Measurements from ENCODE around the gene KLHL26. TPM values are rescaled to one million over a fixed set of nuclear protein-coding genes. Genes with fewer than 3 reads are reported as not detected.
A peak's percentile ranks its signal among the peaks of the same experiment; 100 is the strongest.

Gene KLHL26
- total and polyA plus RNA-seq, 8 donors = 4.3 to 10.4 (median 6.2) TPM

- intact Hi-C loops (cut with DNase I) = no loop called here
- ATAC-seq (no peak), DNase-seq (no peak)
- no peak overlapping the region for H3K27ac ChIP-seq
- H3K4me3 ChIP-seq = no peak overlapping the region
- no peaks in the 10 kb centered on the region for H3K36me3 ChIP-seq
- H3K27me3 ChIP-seq = no peaks in the 10 kb centered on the region
- H3K4me1 ChIP-seq = peaks cover 3 to 25% of the 10 kb centered on the region in 2 donors
- TF ChIP-seq CTCF (IDR thresholded peaks at IDR 0.05) = no peak
- no peaks in the 10 kb centered on the region for H3K9me3 ChIP-seq
Observed at GRCh38 chr19:18639706-18640243, 2.9 kb downstream of the KLHL26 start.

DNA sequence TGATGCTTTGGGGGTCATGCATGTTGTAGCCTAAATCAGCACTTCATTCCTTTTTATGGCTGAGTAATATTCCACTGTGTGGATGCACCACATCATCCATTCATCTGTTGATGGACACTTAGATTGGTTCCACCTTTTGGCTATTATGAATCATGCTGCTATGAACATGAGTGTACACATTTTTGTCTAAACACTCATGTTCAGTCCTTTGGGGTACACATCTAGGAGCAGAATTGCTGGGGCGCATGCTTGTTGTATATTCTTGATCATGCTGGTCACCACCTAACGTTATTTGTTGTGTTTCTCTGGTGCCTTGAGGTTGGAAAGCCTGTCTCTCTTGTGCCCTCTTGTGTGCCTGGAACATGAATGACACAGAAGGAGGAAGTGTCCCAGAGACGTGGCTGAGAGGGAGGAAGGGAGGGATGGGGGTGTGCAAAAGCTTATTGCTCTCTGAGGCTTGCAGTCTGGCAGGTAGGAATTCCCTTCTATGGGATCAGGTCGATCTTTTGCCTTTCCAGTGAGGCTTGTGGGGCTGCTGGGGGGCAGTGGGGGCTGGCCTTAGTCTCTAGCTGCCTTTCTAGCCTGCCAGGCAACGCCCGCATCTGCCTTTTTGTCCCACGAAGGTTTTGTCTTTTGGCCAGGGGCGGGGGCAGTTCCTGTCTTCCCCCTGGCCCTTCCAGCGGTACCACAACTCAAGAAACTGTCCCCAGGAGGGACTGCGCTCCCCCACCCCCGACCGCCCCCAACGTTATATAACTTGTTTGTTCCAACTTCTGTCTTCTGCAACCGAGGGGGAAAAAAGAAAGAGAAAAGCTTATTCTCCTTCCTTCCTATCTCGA lies 7.6 kb downstream of the KLHL26 start:
- peak; percentile 68 for ATAC-seq
- no peaks in the 10 kb centered on the region for H3K27me3 ChIP-seq
- intact Hi-C loops (cut with DNase I) = no loop called here
- no peak overlapping the region for H3K27ac ChIP-seq
- no peaks in the 10 kb centered on the region for H3K36me3 ChIP-seq
- peaks cover 6 to 27% of the 10 kb centered on the region in 2 donors for H3K4me1 ChIP-seq
- no peak for DNase-seq
- no peaks in the 10 kb centered on the region for H3K9me3 ChIP-seq
- TF ChIP-seq CTCF (IDR thresholded peaks at IDR 0.05) = no peak
- H3K4me3 ChIP-seq = no peak overlapping the region

DNA sequence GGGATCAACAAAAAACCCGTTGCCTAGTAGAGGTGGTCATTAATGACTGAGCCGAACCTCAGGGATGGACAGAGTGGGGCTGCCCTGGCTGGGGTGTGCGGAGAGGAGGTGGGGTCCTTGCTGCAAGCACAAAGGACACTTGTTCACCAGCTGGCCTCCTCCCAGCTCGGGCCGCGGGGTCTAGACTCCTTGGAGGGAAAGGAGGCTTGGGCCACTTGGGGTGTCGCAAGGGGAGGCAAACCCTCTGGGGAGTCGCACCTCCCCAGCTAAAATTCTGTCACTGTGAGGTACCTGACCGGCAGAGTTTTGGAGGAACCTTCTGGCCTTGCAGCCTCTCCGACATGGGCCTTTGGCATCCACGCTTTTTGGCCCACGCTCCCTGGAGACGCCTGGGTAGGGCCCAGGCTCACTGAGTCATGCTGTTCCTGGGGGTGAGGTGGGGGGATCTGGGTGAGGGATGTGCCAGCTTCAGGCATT lies 8.2 kb downstream of the KLHL26 start:
- Histone ChIP-seq H3K4me1 (peaks cover 7 to 34% of the 10 kb centered on the region in 2 donors), H3K27ac (no peak overlapping the region), H3K36me3 (no peaks in the 10 kb centered on the region), H3K27me3 (no peaks in the 10 kb centered on the region), H3K4me3 (no peak overlapping the region), H3K9me3 (no peaks in the 10 kb centered on the region)
- no peak for TF ChIP-seq CTCF (IDR thresholded peaks at IDR 0.05)
- ATAC-seq (no peak), DNase-seq (no peak)
- intact Hi-C loops (cut with DNase I) = no loop called here

DNA sequence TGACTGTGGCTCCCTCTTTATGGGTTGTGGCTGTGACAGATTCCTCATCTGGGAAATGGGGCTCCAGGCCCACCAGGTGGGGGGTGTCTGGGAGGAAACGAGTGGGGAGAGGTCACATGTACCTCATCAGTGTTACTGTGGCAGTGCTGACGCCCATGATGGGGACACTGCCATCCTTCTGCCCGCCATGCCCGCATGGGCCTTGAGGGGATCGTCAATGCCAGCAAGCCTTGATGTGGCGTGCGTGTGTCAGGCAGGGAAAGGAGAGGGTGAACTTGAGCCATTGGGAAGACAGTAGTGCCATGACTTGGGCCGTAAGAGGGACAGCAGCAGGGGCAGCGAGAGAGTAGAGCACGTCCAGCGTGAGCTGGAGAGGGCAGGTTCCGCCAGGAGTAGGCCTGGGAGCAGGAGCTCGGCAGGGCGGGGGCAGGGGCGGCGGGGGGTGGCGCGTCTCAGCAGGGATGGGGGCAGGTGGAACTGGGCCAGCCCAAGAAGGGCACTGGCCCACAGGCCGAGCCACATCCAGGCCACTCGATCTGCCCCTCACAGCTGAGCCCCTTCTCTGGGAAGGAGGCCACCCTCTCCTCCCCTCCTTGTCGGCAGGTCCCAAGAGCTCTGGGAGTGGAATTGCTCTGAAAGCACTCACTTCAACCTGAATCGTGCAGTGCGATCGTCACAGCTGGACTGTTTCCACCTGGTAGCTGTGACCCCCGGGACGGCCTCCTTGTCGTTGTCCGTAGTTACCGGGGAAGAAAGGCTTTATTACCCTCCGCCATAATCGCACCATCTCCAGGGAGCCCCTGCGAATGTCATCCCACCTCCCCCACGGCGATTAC lies 9.9 kb downstream of the KLHL26 start:
- DNase-seq (peak in 1 of 4 donors; percentile 74), ATAC-seq (no peak)
- H3K27ac ChIP-seq = no peak overlapping the region
- H3K36me3 ChIP-seq = no peaks in the 10 kb centered on the region
- H3K9me3 ChIP-seq = no peaks in the 10 kb centered on the region
- H3K4me1 ChIP-seq = peaks cover 11 to 49% of the 10 kb centered on the region in 2 donors
- intact Hi-C loops (cut with DNase I) = no loop called here
- no peaks in the 10 kb centered on the region for H3K27me3 ChIP-seq
- H3K4me3 ChIP-seq = no peak overlapping the region
- TF ChIP-seq CTCF (IDR thresholded peaks at IDR 0.05) = no peak

DNA sequence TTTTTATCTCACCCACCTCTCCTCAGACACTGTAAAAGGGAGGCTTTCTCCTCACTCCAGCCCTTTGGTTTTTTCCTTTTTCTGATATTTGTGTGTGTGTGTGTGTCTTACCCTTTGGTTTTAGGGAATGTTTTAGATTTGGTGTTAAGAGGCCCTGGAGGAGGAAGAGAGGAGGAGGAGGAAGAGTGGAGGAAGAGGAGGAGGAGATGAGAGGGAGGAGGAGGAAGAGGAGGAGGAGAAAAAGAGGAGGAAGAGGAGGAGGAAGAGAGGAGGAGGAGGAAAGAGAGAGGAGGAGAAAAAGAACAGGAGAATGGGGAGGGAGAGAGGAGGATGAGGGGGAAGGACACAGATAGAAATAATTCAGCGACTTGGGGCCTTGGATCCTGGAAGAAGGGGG lies 10.5 kb downstream of the KLHL26 start:
- intact Hi-C loops (cut with DNase I) = no loop called here
- no peaks in the 10 kb centered on the region for H3K9me3 ChIP-seq
- TF ChIP-seq CTCF (IDR thresholded peaks at IDR 0.05) = no peak

More for the DNA sequence above, 10.5 kb downstream of the KLHL26 start:
- ATAC-seq = no peak
- Histone ChIP-seq H3K4me3 (no peak overlapping the region), H3K36me3 (no peaks in the 10 kb centered on the region), H3K27me3 (no peaks in the 10 kb centered on the region), H3K27ac (no peak overlapping the region), H3K4me1 (peaks cover 11 to 49% of the 10 kb centered on the region in 2 donors)
- no peak for DNase-seq

Measured in left lung (tissue), 10 donors.